GM10847 (cell line): ENCODE data around the gene SMYD3.

Experiments
- POLR2A ChIP-seq: IDR thresholded peaks from 2 replicates; pipeline ENCODE4 v1.6.1; 2011; ENCODE audit not compliant: insufficient read length; ENCODE audit errors: extremely low read depth

Gene SMYD3

DNA sequence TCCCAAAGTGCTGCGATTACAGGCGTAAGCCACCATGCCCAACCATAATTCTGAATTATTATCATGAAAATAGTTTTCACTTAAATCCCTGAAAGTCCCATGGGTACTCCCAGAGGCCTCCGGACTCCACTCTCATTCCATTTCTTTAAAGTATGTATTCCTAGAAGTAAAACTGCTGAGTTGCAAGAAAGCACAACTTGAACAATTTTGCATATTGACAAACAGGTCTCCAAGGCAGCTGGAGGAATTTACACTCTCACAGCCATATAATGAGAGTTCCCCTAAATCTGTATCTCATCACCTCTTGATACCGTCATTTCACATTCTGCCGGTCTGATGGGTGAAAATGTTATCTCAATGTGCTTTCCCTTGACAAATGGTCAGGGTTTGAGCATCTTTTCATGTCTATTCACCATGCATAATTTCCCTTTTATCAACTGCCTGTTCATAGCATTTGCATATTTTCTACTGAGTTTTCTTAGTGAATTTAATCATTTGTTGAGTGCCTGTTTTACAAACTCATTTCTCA, 129.4 kb downstream of the SMYD3 start:
- TF ChIP-seq POLR2A = no peak

GRCh38 chr1:246373828-246374569, 133.1 kb downstream of the SMYD3 start:
- TF ChIP-seq POLR2A = no peak

- no peak for TF ChIP-seq POLR2A
These were observed 134.5 kb downstream of the SMYD3 start for GRCh38 chr1:246372559-246372958.

DNA sequence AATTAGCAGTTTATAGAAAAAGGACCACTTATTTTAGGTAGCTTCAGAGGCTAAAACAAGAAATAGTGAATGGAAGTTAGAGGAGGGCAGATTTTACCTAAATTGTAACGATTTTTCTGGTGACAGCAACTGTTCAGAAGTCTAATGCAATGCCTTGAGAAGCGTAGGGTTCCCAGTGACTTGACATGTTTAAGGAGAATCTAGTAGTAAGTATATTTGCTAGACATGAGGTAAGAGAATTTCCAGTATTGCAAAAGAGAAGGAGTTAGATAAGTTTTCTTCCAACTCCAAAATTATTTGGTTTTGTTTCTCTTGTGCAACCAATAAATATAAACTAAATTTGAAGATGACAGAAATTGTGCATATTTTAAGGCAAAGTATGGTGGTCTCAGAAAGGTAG, 140.0 kb downstream of the SMYD3 start:
- no peak for TF ChIP-seq POLR2A

DNA sequence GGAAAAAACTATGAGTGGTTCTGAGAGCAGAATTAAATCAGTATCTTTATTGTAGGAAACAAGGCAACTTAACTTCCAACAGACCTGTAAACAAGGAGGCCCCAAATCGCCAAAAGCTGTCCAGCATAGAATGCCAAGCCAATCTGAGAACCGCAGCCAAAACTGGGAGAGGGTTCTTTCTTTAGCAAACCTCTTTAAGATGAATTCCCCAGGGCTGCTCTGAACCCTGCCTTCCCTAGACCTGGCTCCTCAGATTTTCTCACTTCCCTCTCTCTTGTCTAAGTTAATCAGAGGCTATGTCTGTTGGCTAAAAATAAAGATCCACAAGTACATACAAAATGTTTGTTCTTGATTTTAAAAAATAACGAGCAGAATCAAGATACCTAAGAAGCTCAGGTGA, 141.4 kb downstream of the SMYD3 start:
- no peak for TF ChIP-seq POLR2A

GRCh38 chr1:246364415-246364941, 142.6 kb downstream of the SMYD3 start:
- TF ChIP-seq POLR2A = no peak

- no peak for TF ChIP-seq POLR2A
These were observed 151.5 kb downstream of the SMYD3 start for GRCh38 chr1:246355411-246356230.

DNA sequence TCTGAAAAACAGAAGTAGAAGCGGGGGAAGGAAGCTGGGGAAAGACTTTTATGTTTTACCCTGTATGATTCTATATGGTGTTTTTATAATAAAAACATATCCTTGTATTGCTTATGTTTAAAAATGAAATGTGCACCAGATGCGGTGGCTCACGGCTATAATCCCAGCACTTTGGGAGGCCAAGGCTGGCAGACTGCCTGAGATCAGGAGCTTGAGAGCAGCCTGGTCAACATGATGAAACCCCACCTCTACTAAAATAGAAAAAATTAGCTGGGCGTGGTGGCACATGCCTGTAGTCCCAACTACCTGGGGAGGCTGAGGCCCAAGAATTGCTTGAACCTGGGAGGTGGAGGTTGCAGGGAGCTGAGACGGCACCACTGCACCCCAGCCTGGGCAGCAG, 155.4 kb downstream of the SMYD3 start:
- TF ChIP-seq POLR2A = no peak

DNA sequence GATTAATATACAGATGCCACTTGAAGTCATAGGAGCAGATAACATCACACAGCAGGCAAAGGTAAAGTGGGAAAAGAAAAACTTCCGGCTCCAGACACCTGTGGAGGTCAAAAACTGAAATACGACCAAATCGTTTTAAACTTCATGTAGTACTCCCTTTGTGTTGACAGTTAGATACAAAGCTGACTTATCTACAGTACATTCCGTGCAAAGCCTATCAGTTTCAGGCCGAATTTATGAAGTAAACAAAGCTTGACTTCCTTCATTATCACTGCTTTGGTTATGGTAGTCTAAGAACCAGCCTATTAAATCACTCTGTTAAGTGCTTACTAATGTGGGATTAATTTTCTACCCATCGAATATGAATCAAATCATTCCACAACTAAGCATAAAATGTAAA, 156.3 kb downstream of the SMYD3 start:
- no peak for TF ChIP-seq POLR2A

- no peak for TF ChIP-seq POLR2A
These were observed 163.1 kb downstream of the SMYD3 start for GRCh38 chr1:246343937-246344336.

- no peak for TF ChIP-seq POLR2A
These were observed 163.8 kb downstream of the SMYD3 start for GRCh38 chr1:246343251-246343650.

DNA sequence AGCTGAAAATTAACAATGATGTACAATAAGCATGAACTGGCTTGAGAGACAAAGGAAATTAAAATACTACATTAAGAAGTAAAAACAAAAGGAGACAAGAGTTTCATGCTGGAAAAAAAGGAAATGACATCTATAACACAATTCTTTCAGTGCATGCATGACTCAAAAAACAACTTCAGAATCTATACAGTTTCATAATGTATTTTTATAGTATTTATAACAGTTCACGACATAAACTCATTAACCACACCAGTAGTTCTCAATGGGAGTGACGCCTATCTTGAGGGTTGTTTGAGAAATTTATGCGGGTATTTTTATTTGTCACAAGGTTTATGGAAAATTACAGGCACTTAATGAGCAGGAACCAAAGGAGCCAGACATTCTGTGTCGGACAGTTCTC, 168.5 kb downstream of the SMYD3 start:
- no peak for TF ChIP-seq POLR2A

DNA sequence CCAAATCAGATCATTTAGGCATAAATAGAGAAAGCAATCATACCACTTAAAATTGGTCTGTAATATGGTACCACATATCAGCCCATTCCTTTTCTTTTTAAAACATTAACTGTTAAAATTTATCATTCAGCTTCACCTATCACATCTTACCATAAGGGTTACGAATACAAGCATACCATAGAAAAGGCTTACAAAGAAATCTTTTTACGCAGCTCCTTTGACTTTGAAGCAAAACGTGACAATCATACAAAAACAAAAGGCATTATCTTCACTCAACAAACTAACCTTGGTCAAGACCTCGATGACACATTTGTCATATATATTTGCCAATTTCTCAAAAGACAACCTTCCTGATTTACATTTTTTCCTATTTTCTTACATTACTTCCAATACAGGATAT, 169.0 kb downstream of the SMYD3 start:
- TF ChIP-seq POLR2A = no peak

GRCh38 chr1:246335151-246335550, 171.9 kb downstream of the SMYD3 start:
- no peak for TF ChIP-seq POLR2A

DNA sequence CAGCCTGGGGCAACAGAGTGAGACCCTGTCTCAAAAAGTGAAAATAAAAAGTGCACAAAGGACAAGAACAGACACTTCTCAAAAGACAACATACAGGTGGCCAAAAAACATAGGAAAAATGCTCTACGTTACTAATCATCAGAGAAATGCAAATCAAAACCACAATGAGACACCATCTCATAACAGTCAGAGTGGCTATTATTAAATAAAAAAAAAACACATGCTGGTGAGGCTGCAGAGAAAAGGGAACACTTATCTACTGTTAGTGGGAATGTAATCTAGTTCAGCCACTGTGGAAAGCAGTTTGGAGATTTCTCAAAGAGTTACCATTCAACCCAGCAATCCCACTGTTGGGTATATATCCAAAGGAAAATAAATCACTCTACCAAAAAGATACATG, 173.2 kb downstream of the SMYD3 start:
- TF ChIP-seq POLR2A = no peak

DNA sequence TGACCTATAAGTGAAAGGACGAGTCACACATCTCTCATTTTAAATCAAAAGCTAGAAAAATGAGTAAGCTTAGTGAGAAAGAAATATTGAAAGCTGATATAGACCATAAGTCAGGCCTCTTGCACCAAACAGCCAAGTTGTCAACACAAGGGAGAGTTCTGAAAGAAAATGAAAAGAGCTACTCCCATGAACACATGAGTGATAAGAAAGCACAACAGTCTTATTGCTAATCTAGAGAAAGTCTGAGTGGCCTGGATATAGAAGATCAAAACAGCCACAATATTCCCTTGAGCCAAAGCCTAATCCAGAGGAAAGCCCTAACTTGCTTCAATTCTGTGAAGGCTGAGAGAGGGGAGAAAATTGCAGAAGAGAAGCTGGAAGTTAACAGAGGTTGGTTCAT, 175.0 kb downstream of the SMYD3 start:
- TF ChIP-seq POLR2A = no peak
